Muscle of leg (tissue), 11 donors: Measurements from ENCODE around the gene TRAT1. TPM values are rescaled to one million over a fixed set of nuclear protein-coding genes. Genes with fewer than 3 reads are reported as not detected.

Experiments
- DNase-seq: peaks from one replicate; pipeline ENCODE4 v3.0.0; 2013
- H3K27ac ChIP-seq: one replicate; pipeline ENCODE4 v1.5.1; 2013; ENCODE audit warnings: mild to moderate bottlenecking, low read length, control low read depth
- H3K27me3 ChIP-seq: one replicate; pipeline ENCODE4 v1.6.1; 2013; ENCODE audit warnings: low read length; ENCODE audit not compliant: control insufficient read depth, insufficient read depth
- H3K36me3 ChIP-seq: one replicate; pipeline ENCODE4 v1.6.1; 2013; ENCODE audit warnings: low read length; ENCODE audit not compliant: control insufficient read depth, insufficient read depth
- H3K4me1 ChIP-seq: one replicate; pipeline ENCODE4 v1.6.1; 2013; ENCODE audit warnings: low read length; ENCODE audit not compliant: control insufficient read depth, insufficient read depth
- H3K4me3 ChIP-seq: one replicate; pipeline ENCODE4 v1.5.1; 2013; ENCODE audit warnings: low read length, control low read depth
- H3K9me3 ChIP-seq: replicated peaks from 2 replicates; pipeline ENCODE4 v1.6.1; 2013; ENCODE audit warnings: low read depth, low read length; ENCODE audit not compliant: control insufficient read depth
- WGBS: methylation state at CpG from one replicate; pipeline ENCODE4 v1.1.5; 2013; ENCODE audit warnings: missing lambda C conversion rate; ENCODE audit not compliant: insufficient coverage; 5-methylcytosine and 5-hydroxymethylcytosine counted together
- polyA plus RNA-seq, 8 donors: library from polyadenylated mRNA; unstranded; fragments of 120-200 nt; gene quantifications; one replicate each; pipeline versions ENCODE4 v1.2.1 to v1.2.3, GENCODE V29; 2013; ENCODE audit warnings: inconsistent platforms in 1 of 8, low replicate concordance in 1 of 8; ENCODE audit not compliant: insufficient read length in 8 of 8, insufficient read depth in 1 of 8
- total RNA-seq: library from RNA; stranded (reverse); fragments of 120-200 nt; gene quantifications from one replicate; pipeline ENCODE4 v1.2.4, GENCODE V29; 2013

Gene TRAT1
- total and polyA plus RNA-seq, 9 donors, result 0.07 to 0.20 (median 0.12) TPM; not detected in 4

DNA sequence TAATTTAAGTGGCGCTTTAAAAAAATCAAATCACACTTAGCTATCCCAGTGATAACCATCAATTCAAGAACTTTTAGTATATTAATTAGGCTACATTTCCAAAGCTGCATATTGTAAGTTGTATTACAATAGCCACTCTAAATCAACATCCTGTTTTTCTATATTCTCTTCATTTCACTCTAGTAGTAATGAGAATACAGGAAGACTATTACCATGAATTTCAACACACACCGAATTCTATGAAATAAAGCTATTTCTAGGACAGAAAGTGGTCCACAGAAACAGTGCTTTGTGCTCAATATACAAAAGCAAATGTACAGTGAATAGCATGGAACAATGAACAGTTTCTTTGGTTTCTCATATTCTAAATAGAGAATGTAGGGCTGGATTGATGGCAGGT lies 24.6 kb downstream of the TRAT1 start:
- no peaks in the 10 kb centered on the region for H3K4me1 ChIP-seq
- DNase-seq, result no peak
- H3K4me3 ChIP-seq, result no peak overlapping the region
- H3K27ac ChIP-seq, result no peak overlapping the region
- no peaks in the 10 kb centered on the region for H3K36me3 ChIP-seq
- H3K27me3 ChIP-seq, result no peaks in the 10 kb centered on the region
- no peaks in the 10 kb centered on the region for H3K9me3 ChIP-seq
- WGBS, result no CpG with 5 or more reads among the region's 2 CpGs

DNA sequence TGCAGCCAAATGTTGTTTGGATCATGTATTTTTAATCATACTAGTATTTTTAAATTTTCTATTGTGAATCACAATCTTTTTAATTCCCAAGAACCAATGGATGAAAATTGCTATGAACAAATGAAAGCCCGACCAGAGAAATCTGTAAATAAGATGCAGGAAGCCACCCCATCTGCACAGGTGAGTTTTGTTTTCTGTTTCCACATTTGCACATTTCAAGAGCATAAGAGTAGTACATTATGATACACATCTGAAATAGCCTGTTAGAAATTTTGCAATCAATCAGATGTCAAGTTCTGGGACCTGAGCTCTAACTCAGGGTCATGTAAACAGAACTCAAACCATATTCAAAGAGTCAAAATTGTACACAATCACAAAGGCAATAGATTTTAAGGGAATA lies 26.5 kb downstream of the TRAT1 start:
- no peaks in the 10 kb centered on the region for H3K27me3 ChIP-seq
- DNase-seq, result no peak
- H3K4me3 ChIP-seq, result no peak overlapping the region
- H3K36me3 ChIP-seq, result no peaks in the 10 kb centered on the region
- H3K4me1 ChIP-seq, result no peaks in the 10 kb centered on the region
- H3K9me3 ChIP-seq, result no peaks in the 10 kb centered on the region
- no CpG with 5 or more reads among the region's 1 CpG for WGBS
- H3K27ac ChIP-seq, result no peak overlapping the region

- no peak overlapping the region for H3K27ac ChIP-seq
- no peak for DNase-seq
- WGBS, result no CpG with 5 or more reads among the region's 1 CpG
Measured at GRCh38 chr3:108861401-108861800, 38.8 kb downstream of the TRAT1 start.

GRCh38 chr3:108862865-108863798 lies 40.5 kb downstream of the TRAT1 start:
- H3K4me3 ChIP-seq, result no peak overlapping the region
- no peak for DNase-seq
- H3K27ac ChIP-seq, result no peak overlapping the region
- H3K9me3 ChIP-seq, result no peaks in the 10 kb centered on the region
- WGBS, result 50% methylated on average over 1 of the region's 7 CpGs
- H3K36me3 ChIP-seq, result no peaks in the 10 kb centered on the region
- H3K27me3 ChIP-seq, result no peaks in the 10 kb centered on the region
- H3K4me1 ChIP-seq, result no peaks in the 10 kb centered on the region

More at GRCh38 chr3:108861401-108861800, 38.8 kb downstream of the TRAT1 start:
- Histone ChIP-seq H3K36me3 (no peaks in the 10 kb centered on the region), H3K27me3 (no peaks in the 10 kb centered on the region), H3K9me3 (no peaks in the 10 kb centered on the region), H3K4me1 (no peaks in the 10 kb centered on the region), H3K4me3 (no peak overlapping the region)

- Histone ChIP-seq H3K36me3 (no peaks in the 10 kb centered on the region), H3K4me1 (no peaks in the 10 kb centered on the region), H3K4me3 (no peak overlapping the region), H3K27ac (no peak overlapping the region), H3K9me3 (no peaks in the 10 kb centered on the region), H3K27me3 (no peaks in the 10 kb centered on the region)
- no peak for DNase-seq
- WGBS, result 84% methylated on average over 6 of the region's 6 CpGs
Measured at GRCh38 chr3:108863799-108864135, 41.2 kb downstream of the TRAT1 start.

- Histone ChIP-seq H3K27ac (no peak overlapping the region), H3K36me3 (no peaks in the 10 kb centered on the region), H3K4me3 (no peak overlapping the region), H3K9me3 (no peaks in the 10 kb centered on the region), H3K4me1 (no peaks in the 10 kb centered on the region), H3K27me3 (no peaks in the 10 kb centered on the region)
- no peak for DNase-seq
- no CpG with 5 or more reads among the region's 1 CpG for WGBS
Measured at GRCh38 chr3:108877901-108878300, 55.3 kb downstream of the TRAT1 start.

DNA sequence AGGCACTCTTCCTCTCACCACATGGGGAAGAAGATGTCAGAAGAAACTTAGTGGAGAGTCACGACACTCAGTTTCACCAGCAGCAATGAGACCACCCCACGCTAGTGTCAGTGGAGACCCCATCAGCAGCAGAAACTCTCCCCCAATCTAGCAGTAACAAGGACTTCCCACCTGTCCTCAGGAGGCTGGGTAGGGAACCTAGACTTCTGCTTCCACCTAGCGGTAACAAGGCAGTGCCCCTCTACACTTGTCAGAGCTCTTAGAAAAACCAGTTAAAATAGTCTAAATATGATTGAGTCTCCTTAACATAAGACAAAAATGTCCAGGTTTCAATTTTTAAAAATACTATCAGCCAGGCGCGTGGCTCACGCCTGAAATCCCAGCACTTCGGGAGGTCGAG lies 57.3 kb downstream of the TRAT1 start:
- Histone ChIP-seq H3K27me3 (no peaks in the 10 kb centered on the region), H3K36me3 (no peaks in the 10 kb centered on the region), H3K9me3 (no peaks in the 10 kb centered on the region), H3K27ac (no peak overlapping the region), H3K4me1 (no peaks in the 10 kb centered on the region), H3K4me3 (no peak overlapping the region)
- 72% methylated on average over 2 of the region's 8 CpGs for WGBS
- no peak for DNase-seq

DNA sequence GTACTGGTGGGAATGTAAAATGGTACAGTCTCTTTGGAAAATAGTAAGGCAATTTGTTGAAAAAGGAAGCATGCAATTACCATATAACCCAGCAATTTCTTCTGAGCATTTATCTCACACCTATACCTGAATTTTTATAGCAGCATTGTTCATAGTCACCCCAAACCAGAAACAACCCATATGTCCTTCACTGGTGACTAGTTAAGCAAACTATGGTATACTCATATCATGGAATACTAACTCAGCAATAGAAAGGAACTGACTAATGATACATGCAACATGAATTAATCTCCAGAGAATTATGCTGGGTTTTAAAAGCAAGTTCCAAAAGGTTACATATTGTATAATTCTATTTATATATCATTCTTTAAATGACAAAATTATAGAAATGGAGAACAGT lies 60.2 kb downstream of the TRAT1 start:
- no peaks in the 10 kb centered on the region for H3K9me3 ChIP-seq
- H3K36me3 ChIP-seq, result no peaks in the 10 kb centered on the region
- no peaks in the 10 kb centered on the region for H3K27me3 ChIP-seq

DNA sequence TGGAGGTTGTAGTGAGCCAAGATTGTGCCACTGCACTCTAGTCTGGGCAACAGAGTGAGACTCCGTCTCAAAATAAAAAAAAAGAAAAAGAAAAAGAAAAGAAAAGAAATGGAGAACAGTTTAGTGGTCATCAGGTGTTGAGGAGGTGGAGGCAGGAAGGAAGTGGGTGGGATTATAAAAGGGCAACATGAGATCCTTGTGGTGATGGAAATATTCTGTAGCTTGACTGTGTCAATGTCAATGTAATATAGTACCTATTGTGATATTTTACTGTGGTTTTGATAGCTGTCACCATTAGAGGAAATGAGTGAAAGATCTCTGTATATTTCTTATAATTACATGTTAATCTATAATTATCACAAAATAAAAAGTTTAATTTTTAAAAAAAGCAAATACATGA lies 60.8 kb downstream of the TRAT1 start:
- Histone ChIP-seq H3K4me3 (no peak overlapping the region), H3K27ac (no peak overlapping the region), H3K4me1 (no peaks in the 10 kb centered on the region), H3K9me3 (no peaks in the 10 kb centered on the region), H3K36me3 (no peaks in the 10 kb centered on the region), H3K27me3 (no peaks in the 10 kb centered on the region)
- WGBS, result 60% methylated on average over 1 of the region's 1 CpG
- DNase-seq, result no peak

More for the DNA sequence above, 60.2 kb downstream of the TRAT1 start:
- no peak overlapping the region for H3K4me3 ChIP-seq
- H3K4me1 ChIP-seq, result no peaks in the 10 kb centered on the region
- DNase-seq, result no peak
- H3K27ac ChIP-seq, result no peak overlapping the region

GRCh38 chr3:108887121-108887520 lies 64.5 kb downstream of the TRAT1 start:
- no peaks in the 10 kb centered on the region for H3K27me3 ChIP-seq
- no peaks in the 10 kb centered on the region for H3K4me1 ChIP-seq
- H3K27ac ChIP-seq, result no peak overlapping the region
- WGBS, result 55% methylated on average over 2 of the region's 4 CpGs
- no peaks in the 10 kb centered on the region for H3K36me3 ChIP-seq
- H3K9me3 ChIP-seq, result no peaks in the 10 kb centered on the region
- H3K4me3 ChIP-seq, result no peak overlapping the region
- DNase-seq, result no peak
